ENCODE measurements around the gene BCL2L15.

GRCh38 chr1:113918243-113918642 is 30.9 kb upstream of the BCL2L15 start:
- no peak for TF ChIP-seq CTCF (conservative IDR thresholded peaks at IDR 0.05; ENCODE audit: low read depth, low read length)
- no peak for TF ChIP-seq EZH2 (IDR thresholded peaks at IDR 0.05; ENCODE audit: borderline replicate concordance, low read depth, low read length, poor library complexity, severe bottlenecking)

Data from A673 (cell line).